PC-3 (cell line): ENCODE measurements around the gene TRIP12. TPM values are rescaled to one million over a fixed set of nuclear protein-coding genes. Genes with fewer than 3 reads are reported as not detected.

Experiments used
- ATAC-seq: fragments of 200-7000 bp; cut with Tn5 transposase; 2 replicates; pipeline ENCODE4 v1.9.1; 2020; ENCODE audit warnings: mild to moderate bottlenecking, moderate library complexity
- BruUV-seq: library from RNA; stranded (reverse); fragments of 400-500 nt; replicated peaks from 2 replicates; lab custom pipeline; 2021; lab: Mats Ljungman, UMichigan
- CTCF ChIA-PET: fragments of 300-600 bp; sonication (Branson Sonifier 250); formaldehyde crosslinking; loops from one replicate; lab custom pipeline; 2022; ENCODE audit warnings: antibody characterized with exemption; lab: Charles Lee
- POLR2A ChIA-PET: fragments of 300-600 bp; sonication (Branson Sonifier 250); formaldehyde crosslinking; loops from one replicate; lab custom pipeline; 2022; ENCODE audit warnings: antibody characterized with exemption; ENCODE audit not compliant: unreplicated experiment; lab: Charles Lee
- DNase-seq: peaks from one replicate; pipeline ENCODE4 v3.0.0-alpha.2; 2015
- H2AFZ ChIP-seq: fragments of 300-600 bp; sonication (generic); 2 replicates; pipeline ENCODE4 v1.6.0; 2016; ENCODE audit warnings: antibody characterized with exemption, low read length
- H3F3A ChIP-seq: fragments of 300-600 bp; sonication (generic); one replicate; pipeline ENCODE4 v1.6.0; 2017; ENCODE audit warnings: antibody characterized with exemption, low read length, control low read depth, mild to moderate bottlenecking; ENCODE audit not compliant: unreplicated experiment
- H3K27ac ChIP-seq: fragments of 300-600 bp; sonication (generic); 2 replicates; pipeline ENCODE4 v1.5.1; 2016; ENCODE audit warnings: mild to moderate bottlenecking, low read length
- H3K27me3 ChIP-seq: fragments of 300-600 bp; sonication (generic); 2 replicates; pipeline ENCODE4 v1.6.1; 2016; ENCODE audit warnings: low read length, mixed read lengths
- H3K36me3 ChIP-seq: fragments of 300-600 bp; sonication (generic); 2 replicates; pipeline ENCODE4 v1.6.1; 2016; ENCODE audit warnings: low read depth, mixed run types, low read length, mixed read lengths
- H3K4me1 ChIP-seq: fragments of 300-600 bp; sonication (generic); 2 replicates; pipeline ENCODE4 v1.5.1; 2016; ENCODE audit warnings: low read length; ENCODE audit not compliant: insufficient read depth
- H3K4me2 ChIP-seq: fragments of 300-600 bp; sonication (generic); 2 replicates; pipeline ENCODE4 v1.6.0; 2016; ENCODE audit warnings: low read length
- H3K4me3 ChIP-seq: fragments of 300-600 bp; sonication (generic); 2 replicates; pipeline ENCODE4 v1.5.1; 2016; ENCODE audit warnings: mild to moderate bottlenecking, low read length, mixed read lengths
- H3K79me2 ChIP-seq: fragments of 300-600 bp; sonication (generic); 2 replicates; pipeline ENCODE4 v1.6.1; 2017; ENCODE audit warnings: low read length, mixed read lengths
- H3K9ac ChIP-seq: fragments of 300-600 bp; sonication (generic); 2 replicates; pipeline ENCODE4 v1.6.0; 2016; ENCODE audit warnings: mild to moderate bottlenecking, low read length
- H3K9me2 ChIP-seq: fragments of 300-600 bp; sonication (generic); replicated peaks from 2 replicates; pipeline ENCODE4 v1.6.1; 2016; ENCODE audit warnings: mixed run types, low read length, mixed read lengths
- H3K9me3 ChIP-seq: fragments of 300-600 bp; sonication (generic); 2 replicates; pipeline ENCODE4 v1.6.1; 2016; ENCODE audit warnings: low read length, mixed read lengths
- H4K20me1 ChIP-seq: fragments of 300-600 bp; sonication (generic); 2 replicates; pipeline ENCODE4 v1.6.1; 2016; ENCODE audit warnings: low read length, mixed read lengths
- EZH2 ChIP-seq: fragments of 300-600 bp; sonication (generic); IDR thresholded peaks from one replicate; pipeline ENCODE4 v1.6.1; 2017; ENCODE audit warnings: antibody characterized with exemption, mild to moderate bottlenecking, low read length; ENCODE audit not compliant: unreplicated experiment
- EZH2phosphoT487 ChIP-seq: fragments of 300-600 bp; sonication (generic); IDR thresholded peaks from 2 replicates; pipeline ENCODE4 v1.6.1; 2018; ENCODE audit warnings: mild to moderate bottlenecking, antibody characterized with exemption, low read length, borderline replicate concordance
- intact Hi-C: fragments of 100-400 bp; cut with micrococcal nuclease; formaldehyde crosslinking; loops from 2 replicates; pipeline ENCODE4 v1.9.0; 2023
- total RNA-seq: library from RNA; depleted of rRNA; stranded (reverse); fragments of >200 nt; gene quantifications from 2 replicates; pipeline ENCODE4 v1.2.3, GENCODE V29; 2014
- TF ChIP-seq, protein P1 (sequence below): fragments of 300-600 bp; sonication (generic); conservative IDR thresholded peaks from 2 replicates; pipeline ENCODE4 v1.5.1; 2017; ENCODE audit warnings: antibody characterized with exemption, low read depth, mild to moderate bottlenecking, low read length

The TRIP12 gene
- total RNA-seq, 1 experiment from 2014 or later = 113 TPM

- ATAC-seq = no peak
Measured at GRCh38 chr2:229861431-229861830, 60.4 kb downstream of the TRIP12 start.

GRCh38 chr2:229860334-229860733 is 61.5 kb downstream of the TRIP12 start:
- Histone ChIP-seq H3K9ac (no peak overlapping the region), H3K4me3 (no peak overlapping the region), H3K27me3 (no peaks in the 10 kb centered on the region), H3K27ac (no peak overlapping the region), H3K9me3 (no peaks in the 10 kb centered on the region), H3K4me1 (peaks cover 14% of the 10 kb centered on the region; the same call in 1 of the 2 replicates), H3K4me2 (no peak overlapping the region), H3K9me2 (no peaks in the 10 kb centered on the region), H3K79me2 (peaks cover 60% of the 10 kb centered on the region), H3K36me3 (peaks cover 23% of the 10 kb centered on the region), H4K20me1 (peaks cover 13% of the 10 kb centered on the region; the same call in 1 of the 2 replicates), H3F3A (no peaks in the 10 kb centered on the region), H2AFZ (no peak overlapping the region)
- ATAC-seq = no peak
- POLR2A ChIA-PET = no interaction called here
- no TSS peak for BruUV-seq
- intact Hi-C loops = loop anchor here (10.0 kb wide), 1 partner anchor 54 kb away; no protein-coding TSS in a partner anchor
- TF ChIP-seq EZH2 (no peak), EZH2phosphoT487 (no peak)
- TF ChIP-seq, protein P1, sequence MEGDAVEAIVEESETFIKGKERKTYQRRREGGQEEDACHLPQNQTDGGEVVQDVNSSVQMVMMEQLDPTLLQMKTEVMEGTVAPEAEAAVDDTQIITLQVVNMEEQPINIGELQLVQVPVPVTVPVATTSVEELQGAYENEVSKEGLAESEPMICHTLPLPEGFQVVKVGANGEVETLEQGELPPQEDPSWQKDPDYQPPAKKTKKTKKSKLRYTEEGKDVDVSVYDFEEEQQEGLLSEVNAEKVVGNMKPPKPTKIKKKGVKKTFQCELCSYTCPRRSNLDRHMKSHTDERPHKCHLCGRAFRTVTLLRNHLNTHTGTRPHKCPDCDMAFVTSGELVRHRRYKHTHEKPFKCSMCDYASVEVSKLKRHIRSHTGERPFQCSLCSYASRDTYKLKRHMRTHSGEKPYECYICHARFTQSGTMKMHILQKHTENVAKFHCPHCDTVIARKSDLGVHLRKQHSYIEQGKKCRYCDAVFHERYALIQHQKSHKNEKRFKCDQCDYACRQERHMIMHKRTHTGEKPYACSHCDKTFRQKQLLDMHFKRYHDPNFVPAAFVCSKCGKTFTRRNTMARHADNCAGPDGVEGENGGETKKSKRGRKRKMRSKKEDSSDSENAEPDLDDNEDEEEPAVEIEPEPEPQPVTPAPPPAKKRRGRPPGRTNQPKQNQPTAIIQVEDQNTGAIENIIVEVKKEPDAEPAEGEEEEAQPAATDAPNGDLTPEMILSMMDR = no peak
- CTCF ChIA-PET = no interaction called here
- no peak for DNase-seq

More at GRCh38 chr2:229861431-229861830, 60.4 kb downstream of the TRIP12 start:
- Histone ChIP-seq H3K9me3 (no peaks in the 10 kb centered on the region), H3K27me3 (no peaks in the 10 kb centered on the region), H3K27ac (no peak overlapping the region), H2AFZ (no peak overlapping the region), H3K9me2 (no peaks in the 10 kb centered on the region), H3K4me3 (no peak overlapping the region), H3F3A (no peaks in the 10 kb centered on the region), H4K20me1 (peaks cover 18% of the 10 kb centered on the region; the same call in 1 of the 2 replicates), H3K4me2 (no peak overlapping the region), H3K4me1 (peaks cover 14% of the 10 kb centered on the region; the same call in 1 of the 2 replicates), H3K36me3 (peaks cover 16% of the 10 kb centered on the region; the same call in 1 of the 2 replicates), H3K9ac (no peak overlapping the region), H3K79me2 (peaks cover 61% of the 10 kb centered on the region)
- TF ChIP-seq EZH2 (no peak), EZH2phosphoT487 (no peak)
- TF ChIP-seq, protein P1 = no peak
- no TSS peak for BruUV-seq
- intact Hi-C loops = loop anchor here (10.0 kb wide), 1 partner anchor 53 kb away; no protein-coding TSS in a partner anchor
- CTCF ChIA-PET = no interaction called here
- DNase-seq = no peak
- POLR2A ChIA-PET = no interaction called here

- Histone ChIP-seq H3K9ac (no peak overlapping the region), H3K9me2 (no peaks in the 10 kb centered on the region), H4K20me1 (peaks cover 13% of the 10 kb centered on the region; the same call in 1 of the 2 replicates), H3K4me3 (no peak overlapping the region), H3K27me3 (no peaks in the 10 kb centered on the region), H3K4me2 (no peak overlapping the region), H3K4me1 (peaks cover 12% of the 10 kb centered on the region; the same call in 1 of the 2 replicates), H3F3A (no peaks in the 10 kb centered on the region), H3K27ac (no peak overlapping the region), H2AFZ (no peak overlapping the region), H3K79me2 (peaks cover 56% of the 10 kb centered on the region), H3K9me3 (no peaks in the 10 kb centered on the region), H3K36me3 (peaks cover 23% of the 10 kb centered on the region)
- ChIA-PET CTCF (no interaction called here), POLR2A (no interaction called here)
- no TSS peak for BruUV-seq
- no peak for DNase-seq
- intact Hi-C loops = no loop called here
- ATAC-seq = no peak
- TF ChIP-seq, protein P1 = no peak
- TF ChIP-seq EZH2 = no peak
- no peak for TF ChIP-seq EZH2phosphoT487
Measured at GRCh38 chr2:229858351-229858750, 63.5 kb downstream of the TRIP12 start.
